Fibroblast of the conjunctiva (primary cell): Measurements from ENCODE around the gene C9orf50.
"Not testable (repeated sequence)": the region's sequence is repeated elsewhere in the genome, so short reads cannot be mapped to it uniquely, and the experiment has no call there.

Source experiments
- DNase-seq: peaks from one replicate; pipeline ENCODE4 v3.0.0-alpha.2; 2010; ENCODE audit warnings: low read depth

Gene C9orf50

GRCh38 chr9:129648092-129648763 lies 27.3 kb upstream of the C9orf50 start:
- DNase-seq, result no peak

GRCh38 chr9:129647635-129648034 lies 26.7 kb upstream of the C9orf50 start:
- DNase-seq, result no peak

DNA sequence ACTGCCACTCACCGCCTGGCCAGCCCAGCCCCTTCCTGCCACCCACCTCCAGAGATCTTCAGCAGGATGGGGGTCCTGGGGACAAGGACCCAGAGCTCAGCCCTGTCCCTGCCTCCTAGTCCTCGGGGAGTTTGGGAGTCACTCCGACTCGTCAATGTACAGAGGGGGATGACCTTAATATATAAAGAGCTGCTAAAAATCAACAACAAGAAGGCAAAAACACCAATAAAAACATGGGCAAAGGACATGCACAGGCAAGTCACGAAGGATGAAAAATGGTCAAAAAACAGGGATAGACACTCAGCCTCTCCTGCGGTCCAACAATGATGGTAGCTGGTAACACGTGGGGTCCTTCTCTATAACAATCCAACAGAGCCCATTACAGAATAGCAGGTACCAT lies 25.8 kb upstream of the C9orf50 start:
- no peak for DNase-seq

- no peak for DNase-seq
These were observed 25.4 kb upstream of the C9orf50 start for GRCh38 chr9:129646252-129646651.

GRCh38 chr9:129644902-129645301 lies 24.0 kb upstream of the C9orf50 start:
- DNase-seq, result no peak

GRCh38 chr9:129644365-129644764 lies 23.5 kb upstream of the C9orf50 start:
- no peak for DNase-seq

- no peak for DNase-seq
These were observed 22.8 kb upstream of the C9orf50 start for GRCh38 chr9:129643706-129644105.

DNA sequence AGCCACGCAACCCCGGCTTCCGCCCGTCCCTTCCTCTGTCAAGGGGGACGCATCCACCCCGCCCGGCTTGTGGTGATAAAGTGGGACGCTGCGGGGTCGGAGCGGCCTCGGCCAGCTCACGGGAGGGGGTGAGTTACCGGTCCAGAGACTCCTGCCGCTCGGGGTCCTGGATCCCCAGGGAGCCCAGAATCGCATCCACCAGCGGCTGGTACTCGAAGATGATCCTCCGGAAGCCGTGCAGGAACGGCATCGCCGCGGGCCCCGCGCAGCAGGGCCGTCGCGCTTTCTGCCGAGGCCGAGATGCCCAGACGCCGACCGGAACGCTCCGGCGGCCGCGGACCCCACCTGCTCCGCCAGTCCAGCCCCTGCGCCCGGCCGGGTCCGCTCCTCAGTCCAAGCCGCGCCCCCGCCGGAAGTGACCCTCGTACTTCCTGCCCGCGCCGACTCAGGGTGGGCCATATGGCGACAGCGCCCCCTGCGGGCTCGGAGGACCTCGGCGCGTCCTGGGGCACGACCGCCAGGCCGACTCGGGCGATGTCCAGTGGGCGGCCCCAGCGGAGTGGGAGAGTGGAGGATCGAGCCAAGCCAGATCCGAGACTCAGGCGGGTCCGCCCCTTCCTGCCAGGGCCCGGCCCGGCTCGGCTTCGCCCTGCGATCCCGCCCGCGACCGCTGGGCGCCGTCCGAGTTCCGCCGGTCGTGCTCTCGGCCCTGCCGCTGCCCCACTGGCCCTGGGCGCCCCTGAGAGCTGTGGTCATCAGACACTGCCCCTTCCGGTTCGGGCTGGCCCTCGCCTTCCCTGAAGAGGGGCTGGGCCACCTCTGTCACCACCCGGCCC lies 21.1 kb upstream of the C9orf50 start, which contains the start of gene ASB6:
Gene ASB6 (minus strand): TSS at position 402 of the 836 bp plus-strand sequence. CDS start 152 bp downstream, at position 250.
- DNase-seq, result peak; percentile 94

- DNase-seq, result no peak
These were observed 20.2 kb upstream of the C9orf50 start for GRCh38 chr9:129640871-129641749.

- DNase-seq, result no peak
These were observed 19.4 kb upstream of the C9orf50 start for GRCh38 chr9:129640086-129640870.

GRCh38 chr9:129639756-129640085 lies 18.8 kb upstream of the C9orf50 start:
- no peak for DNase-seq

- DNase-seq, result no peak
These were observed 18.2 kb upstream of the C9orf50 start for GRCh38 chr9:129639034-129639630.

DNA sequence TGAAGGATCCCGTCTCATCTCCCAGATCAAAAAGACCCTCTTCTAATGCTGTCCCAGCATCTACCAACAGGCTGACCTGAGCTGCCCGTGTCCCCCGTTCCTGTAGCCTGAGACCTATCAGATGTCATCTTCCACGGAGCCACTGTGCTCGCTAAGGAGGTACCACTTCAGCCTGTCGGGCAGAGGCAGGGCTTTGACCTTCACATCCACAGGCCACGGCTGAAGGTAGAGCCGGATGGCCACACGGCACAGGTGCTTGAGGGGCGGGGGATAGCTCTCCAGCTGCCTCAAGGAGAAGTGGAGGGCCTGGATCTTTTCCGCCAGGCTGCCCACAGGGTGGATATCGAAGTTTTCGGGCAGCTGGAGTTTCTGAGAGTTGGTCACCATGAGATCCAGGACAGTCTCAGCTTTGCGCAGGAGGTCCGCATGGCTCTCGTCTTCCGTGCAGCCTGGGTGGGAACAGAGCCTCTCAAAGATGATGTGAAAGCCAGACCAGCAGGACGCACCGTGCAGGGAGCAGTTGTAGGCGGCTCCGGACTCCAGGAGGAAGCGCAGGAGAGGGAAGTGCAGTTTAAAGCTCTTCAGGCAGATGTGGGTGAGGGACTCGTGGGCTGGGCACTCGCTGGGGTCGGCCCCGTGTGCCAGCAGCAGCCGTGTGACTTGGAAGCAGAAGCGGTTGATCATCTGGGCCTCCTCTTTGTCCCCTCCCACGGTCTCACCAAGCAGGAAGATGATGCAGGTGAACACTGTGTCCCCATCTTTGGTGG lies 17.0 kb upstream of the C9orf50 start:
- no peak for DNase-seq

- DNase-seq, result no peak
These were observed 16.2 kb upstream of the C9orf50 start for GRCh38 chr9:129637102-129637501.

DNA sequence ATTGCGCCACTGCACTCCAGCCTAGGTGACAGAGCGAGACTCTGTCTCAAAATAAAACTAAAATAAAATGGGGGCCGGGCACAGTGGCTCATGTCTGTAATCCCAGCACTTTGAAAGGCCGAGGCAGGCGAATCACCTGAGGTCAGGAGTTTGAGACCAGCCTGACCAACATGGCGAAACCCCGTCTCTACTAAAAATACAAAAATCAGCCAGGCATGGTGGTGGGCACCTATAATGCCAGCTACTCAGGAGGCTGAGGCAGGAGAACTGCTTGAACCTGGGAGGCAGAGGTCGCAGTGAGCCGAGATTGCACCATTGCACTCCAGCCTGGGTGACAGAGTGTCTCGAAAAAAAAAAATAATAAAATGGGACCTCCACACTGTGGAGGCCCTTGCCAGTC lies 15.4 kb upstream of the C9orf50 start:
- not testable (repeated sequence) for DNase-seq

DNA sequence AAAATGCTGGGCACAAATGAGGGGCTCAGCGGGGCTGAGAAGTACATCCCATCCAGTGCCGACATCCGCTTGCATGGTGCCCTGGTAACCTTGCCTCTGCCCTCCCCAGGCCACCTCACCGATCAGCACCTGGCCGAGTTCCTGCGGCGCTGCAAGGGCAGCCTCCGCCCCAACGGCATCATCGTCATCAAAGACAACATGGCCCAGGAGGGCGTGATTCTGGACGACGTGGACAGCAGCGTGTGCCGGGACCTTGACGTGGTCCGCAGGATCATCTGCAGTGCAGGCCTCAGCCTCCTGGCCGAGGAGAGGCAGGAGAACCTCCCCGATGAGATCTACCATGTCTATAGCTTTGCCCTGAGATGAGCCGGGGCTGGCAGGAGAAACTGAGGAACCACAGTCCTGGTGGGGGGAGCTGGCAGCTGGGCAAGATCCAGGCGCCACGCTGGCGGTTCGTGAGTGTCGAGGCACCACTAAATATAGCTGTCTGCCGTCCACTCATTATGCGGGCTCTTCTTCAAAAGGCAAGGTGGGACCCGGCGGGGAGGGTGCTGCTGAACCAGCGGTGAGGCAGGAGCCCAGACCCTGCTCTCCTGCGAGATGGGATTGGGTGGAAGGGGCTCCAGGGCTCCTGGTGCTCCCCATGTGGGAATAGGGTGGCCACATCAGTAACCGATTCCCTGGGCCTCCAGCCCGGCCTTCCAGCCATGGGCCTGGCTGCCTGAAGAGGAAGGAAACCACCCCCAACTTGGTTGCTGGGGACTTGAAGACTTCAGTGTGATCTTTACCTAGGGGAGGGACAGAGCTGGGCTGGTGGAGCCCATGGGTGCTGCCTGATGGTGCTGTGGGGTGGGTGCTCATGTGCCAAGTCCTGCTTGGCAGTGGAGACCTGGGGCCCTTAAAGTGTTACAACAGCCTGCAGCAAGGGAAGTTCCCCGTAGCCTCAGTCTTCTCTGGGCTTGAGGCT lies 14.5 kb upstream of the C9orf50 start:
- no peak for DNase-seq

GRCh38 chr9:129633848-129634247 lies 12.9 kb upstream of the C9orf50 start:
- DNase-seq, result no peak

GRCh38 chr9:129633207-129633606 lies 12.3 kb upstream of the C9orf50 start:
- no peak for DNase-seq

DNA sequence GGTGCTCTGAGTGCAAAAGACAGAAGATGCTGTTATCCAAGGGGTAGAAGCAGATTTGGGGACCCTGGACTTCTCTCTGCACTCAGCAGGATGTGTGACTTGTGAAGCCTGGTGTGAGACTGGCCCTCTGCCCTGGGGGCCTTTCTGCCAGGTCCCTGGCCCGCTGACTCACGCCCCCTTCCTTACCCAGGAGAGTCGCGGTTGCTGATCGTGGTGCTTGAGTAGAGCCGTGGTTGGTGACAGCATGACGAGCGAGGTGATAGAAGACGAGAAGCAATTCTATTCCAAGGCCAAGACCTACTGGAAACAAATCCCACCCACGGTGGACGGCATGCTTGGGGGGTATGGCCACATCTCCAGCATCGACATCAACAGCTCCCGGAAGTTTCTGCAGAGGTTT lies 11.6 kb upstream of the C9orf50 start:
- DNase-seq, result no peak
